Gastroesophageal sphincter (tissue), 3 donors: ENCODE measurements around the gene MTHFD2L.

Experiments
- EP300 ChIP-seq: sonication (generic); formaldehyde crosslinking; IDR thresholded peaks from one replicate; pipeline ENCODE4 v1.6.1; 2017; ENCODE audit warnings: antibody characterized with exemption, mild to moderate bottlenecking
- POLR2A ChIP-seq, 2 donors: fragments of 450-650 bp; IDR thresholded peaks; one replicate each; pipeline ENCODE4 v1.6.1; 2017; ENCODE audit warnings: antibody characterized with exemption in 2 of 2, mild to moderate bottlenecking in 2 of 2, moderate library complexity in 1 of 2
- POLR2AphosphoS5 ChIP-seq: sonication (generic); formaldehyde crosslinking; IDR thresholded peaks from one replicate; pipeline ENCODE4 v1.6.1; 2017; ENCODE audit warnings: antibody characterized with exemption
- TF ChIP-seq, protein P1 (sequence below), 4 experiments: fragments of 200-600 bp in 2 of 4; fragments of 450-650 bp in 2 of 4; sonication (generic) in 1 of 4; IDR thresholded peaks; one replicate each; pipeline ENCODE4 v1.5.1; 2017 to 2019; ENCODE audit warnings: antibody characterized with exemption in 4 of 4, mild to moderate bottlenecking in 2 of 4, moderate library complexity in 2 of 4

DNA sequence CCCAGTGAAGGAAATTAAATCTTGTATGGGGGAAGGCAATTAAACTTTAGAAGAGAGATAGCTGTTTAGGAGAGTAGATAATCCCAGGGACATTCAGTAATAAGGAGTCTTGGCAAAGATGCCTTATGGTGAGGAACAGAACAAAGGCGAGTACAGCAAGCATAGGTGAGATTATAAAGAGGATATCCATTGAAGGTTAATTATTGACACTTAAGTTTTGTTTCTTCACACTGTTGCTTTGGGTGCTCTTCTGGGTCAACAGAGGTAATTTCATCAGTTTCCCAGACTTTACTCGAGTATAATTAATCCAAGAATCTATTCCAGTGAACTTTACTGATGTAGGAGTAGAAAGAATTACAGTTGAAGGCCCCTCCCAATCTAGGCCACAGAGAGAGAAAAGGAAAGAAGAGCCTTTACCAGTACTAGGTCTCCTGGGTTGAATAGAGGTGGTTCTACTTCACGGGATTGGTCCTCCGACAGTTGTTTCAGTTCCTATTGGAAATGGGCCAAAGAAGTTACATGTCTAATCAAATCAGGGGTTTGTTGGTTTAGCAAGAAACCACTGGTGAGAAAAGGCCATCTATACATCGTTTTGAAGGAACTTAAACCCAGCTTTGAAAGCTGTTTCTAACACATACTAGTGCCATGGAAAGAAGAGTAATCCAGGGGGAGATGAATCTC, 177.6 kb downstream of the MTHFD2L start:
- TF ChIP-seq, protein P1, sequence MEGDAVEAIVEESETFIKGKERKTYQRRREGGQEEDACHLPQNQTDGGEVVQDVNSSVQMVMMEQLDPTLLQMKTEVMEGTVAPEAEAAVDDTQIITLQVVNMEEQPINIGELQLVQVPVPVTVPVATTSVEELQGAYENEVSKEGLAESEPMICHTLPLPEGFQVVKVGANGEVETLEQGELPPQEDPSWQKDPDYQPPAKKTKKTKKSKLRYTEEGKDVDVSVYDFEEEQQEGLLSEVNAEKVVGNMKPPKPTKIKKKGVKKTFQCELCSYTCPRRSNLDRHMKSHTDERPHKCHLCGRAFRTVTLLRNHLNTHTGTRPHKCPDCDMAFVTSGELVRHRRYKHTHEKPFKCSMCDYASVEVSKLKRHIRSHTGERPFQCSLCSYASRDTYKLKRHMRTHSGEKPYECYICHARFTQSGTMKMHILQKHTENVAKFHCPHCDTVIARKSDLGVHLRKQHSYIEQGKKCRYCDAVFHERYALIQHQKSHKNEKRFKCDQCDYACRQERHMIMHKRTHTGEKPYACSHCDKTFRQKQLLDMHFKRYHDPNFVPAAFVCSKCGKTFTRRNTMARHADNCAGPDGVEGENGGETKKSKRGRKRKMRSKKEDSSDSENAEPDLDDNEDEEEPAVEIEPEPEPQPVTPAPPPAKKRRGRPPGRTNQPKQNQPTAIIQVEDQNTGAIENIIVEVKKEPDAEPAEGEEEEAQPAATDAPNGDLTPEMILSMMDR (IDR thresholded peaks at IDR 0.05): no peak
- TF ChIP-seq EP300 (no peak), POLR2AphosphoS5 (no peak), POLR2A (IDR thresholded peaks at IDR 0.05) (no peak)
